Mucosa of gallbladder (tissue), 1 donor: ENCODE data around the gene EXOC6. TPM values are rescaled to one million over a fixed set of nuclear protein-coding genes. Genes with fewer than 3 reads are reported as not detected.

Experiments
- DNase-seq: peaks from one replicate; pipeline ENCODE4 v3.0.0-alpha.2; 2020; ENCODE audit warnings: low spot score
- total RNA-seq: library from RNA; stranded (reverse); gene quantifications from one replicate; pipeline ENCODE4 v1.2.1, GENCODE V29; 2021
- donor health status: DM: no; HTN: no; CAD: no.

The EXOC6 gene, protein sequence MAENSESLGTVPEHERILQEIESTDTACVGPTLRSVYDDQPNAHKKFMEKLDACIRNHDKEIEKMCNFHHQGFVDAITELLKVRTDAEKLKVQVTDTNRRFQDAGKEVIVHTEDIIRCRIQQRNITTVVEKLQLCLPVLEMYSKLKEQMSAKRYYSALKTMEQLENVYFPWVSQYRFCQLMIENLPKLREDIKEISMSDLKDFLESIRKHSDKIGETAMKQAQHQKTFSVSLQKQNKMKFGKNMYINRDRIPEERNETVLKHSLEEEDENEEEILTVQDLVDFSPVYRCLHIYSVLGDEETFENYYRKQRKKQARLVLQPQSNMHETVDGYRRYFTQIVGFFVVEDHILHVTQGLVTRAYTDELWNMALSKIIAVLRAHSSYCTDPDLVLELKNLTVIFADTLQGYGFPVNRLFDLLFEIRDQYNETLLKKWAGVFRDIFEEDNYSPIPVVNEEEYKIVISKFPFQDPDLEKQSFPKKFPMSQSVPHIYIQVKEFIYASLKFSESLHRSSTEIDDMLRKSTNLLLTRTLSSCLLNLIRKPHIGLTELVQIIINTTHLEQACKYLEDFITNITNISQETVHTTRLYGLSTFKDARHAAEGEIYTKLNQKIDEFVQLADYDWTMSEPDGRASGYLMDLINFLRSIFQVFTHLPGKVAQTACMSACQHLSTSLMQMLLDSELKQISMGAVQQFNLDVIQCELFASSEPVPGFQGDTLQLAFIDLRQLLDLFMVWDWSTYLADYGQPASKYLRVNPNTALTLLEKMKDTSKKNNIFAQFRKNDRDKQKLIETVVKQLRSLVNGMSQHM
- 26.0 TPM for total RNA-seq

DNA sequence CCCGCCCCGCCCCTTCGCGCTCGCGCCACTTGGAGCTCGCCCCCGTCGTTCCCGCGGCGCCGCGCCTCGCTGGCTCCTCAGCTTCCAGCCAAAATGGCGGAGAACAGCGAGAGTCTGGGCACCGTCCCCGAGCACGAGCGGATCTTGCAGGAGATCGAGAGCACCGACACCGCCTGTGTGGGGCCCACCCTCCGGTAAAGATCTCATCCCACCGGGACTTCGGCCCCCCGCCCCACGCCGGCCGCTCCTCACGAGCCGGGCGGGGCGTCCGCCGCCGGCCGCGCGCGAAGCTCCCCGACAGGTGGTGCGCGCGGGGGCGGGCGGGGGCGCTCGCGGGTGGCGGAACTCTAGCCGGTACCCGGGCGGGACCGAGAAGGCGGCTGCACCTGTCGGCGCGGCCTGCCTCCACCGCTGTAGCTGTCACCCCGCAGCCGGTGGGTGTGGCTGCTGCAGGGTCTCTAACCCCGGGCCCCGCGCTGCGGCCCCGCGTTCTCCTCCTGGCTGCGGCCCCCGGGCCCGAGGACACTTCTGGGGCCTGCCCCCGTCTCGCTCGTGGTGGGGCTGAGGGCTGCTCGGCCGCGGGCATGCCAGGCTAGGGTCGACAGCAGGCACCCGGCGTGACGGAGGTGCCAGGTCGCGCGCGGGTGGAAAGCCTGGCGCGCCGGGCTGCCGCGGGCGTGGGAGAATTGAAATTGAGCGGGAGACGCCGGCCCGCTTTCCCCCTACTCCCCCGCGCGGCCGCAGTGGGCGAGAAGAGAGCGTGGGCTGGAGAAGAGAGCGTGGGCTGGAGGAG, at the start of gene EXOC6:
EXOC6 (plus strand) TSS at position 80 of the 793 bp plus-strand sequence; CDS start at position 94, 14 bp downstream.
- peak; percentile 82 for DNase-seq

DNA sequence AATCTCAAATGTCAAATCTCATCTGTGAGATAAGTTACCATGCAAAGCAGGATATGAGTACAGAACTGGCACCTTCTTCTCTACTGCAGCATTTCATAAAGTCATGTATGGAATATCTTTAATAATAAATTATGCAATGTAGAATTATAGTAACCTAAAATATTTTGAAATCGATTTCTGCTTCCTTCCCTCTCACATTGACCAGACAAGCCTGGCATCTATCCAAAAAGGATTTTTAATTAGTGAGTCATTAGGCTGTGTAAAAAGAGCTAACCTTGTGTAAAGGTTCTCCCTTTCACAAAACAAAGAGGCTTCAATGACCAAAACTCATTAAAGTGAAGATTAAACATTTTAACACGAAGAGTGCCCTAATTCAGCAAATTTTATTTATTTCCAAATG, 48.8 kb upstream of the EXOC6 start:
- no peak for DNase-seq

DNA sequence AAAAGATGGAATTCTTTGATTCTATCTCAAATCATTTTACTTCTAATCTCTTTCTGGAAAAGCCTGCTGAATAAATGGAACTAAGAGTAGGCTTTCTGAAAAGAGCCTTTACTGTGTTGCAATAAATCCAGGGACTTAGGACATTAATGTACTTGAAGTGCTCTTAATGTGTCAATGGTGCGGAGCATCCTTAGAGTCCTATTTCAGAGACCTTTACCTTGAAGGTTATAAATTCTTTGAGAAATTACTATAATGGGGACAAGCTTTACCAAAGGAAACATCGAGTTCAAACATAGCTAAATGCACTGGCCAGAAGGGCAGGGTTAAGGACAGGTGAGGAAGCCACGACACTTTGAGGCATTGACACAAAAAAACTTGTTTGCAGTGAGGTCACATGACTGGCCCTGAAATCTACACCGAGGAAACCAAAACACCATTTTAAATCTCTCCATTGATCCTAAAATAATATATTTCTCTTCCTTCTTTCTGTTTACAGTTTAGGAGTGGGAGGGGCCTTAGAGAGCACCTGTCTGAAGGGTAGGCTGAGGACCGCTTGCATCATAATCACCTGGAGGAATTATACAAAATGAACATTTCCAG, 48.1 kb upstream of the EXOC6 start:
- DNase-seq = no peak

DNA sequence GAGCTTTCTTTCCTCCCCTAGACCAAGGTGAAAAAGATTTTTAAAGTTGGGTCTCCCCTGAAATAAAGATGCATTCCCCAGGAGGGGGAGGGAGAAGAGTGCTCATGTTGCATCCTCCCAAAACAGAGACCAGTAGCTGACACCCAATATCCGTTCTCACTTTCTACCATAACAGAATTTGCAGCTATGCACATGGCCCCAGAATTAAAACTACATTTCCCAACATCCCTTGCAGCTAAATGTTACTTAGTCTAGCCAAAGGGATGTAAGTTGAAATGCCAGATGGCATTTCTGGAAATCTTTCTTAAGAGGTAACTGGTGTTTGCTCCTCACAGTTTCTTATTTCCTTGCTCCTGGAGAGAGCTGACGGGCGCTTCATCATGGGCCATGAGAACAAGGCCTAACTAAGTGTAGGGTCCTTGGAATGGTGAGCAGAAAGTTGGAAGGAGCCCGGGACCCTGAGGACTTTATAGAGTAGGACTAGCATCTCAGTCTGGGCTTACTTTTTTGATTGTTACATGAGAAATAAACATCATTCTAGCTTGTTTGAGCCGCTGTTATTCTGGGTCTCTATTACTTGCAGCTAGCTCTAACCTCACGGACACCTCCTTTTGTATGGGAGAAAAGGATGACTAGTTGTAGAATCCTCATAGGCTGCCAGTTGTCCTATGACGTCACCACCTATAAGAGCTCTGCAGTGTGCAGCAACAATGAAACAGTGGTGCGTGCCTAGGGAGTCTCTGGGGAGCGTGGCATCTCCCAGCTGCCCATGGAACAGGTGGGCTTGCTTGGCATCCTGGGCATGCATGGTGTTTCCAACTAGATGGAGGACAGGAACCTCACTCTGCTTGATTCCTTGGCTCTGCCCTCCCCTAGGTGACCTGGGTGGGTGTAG, 46.1 kb upstream of the EXOC6 start:
- no peak for DNase-seq

DNA sequence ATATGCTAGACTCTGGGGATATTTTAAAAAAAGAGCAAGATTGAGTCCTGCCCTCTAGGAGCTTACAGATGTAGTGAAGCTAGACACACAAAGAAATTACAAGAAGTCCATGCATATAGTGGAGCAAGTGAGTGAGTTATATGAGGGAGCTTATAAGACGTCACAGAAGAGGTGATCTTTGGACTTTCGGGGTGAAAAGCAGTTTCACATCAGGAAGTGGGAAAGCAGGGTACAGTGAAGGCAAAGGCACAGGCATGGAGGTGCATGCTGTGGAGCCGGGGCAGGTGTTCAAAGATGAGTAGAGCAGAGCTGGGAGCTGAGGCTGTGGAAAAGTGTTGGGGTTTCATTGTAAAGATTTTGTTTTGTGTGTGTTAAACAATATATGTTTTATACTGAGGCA, 38.5 kb upstream of the EXOC6 start:
- peak; percentile 46 for DNase-seq

DNA sequence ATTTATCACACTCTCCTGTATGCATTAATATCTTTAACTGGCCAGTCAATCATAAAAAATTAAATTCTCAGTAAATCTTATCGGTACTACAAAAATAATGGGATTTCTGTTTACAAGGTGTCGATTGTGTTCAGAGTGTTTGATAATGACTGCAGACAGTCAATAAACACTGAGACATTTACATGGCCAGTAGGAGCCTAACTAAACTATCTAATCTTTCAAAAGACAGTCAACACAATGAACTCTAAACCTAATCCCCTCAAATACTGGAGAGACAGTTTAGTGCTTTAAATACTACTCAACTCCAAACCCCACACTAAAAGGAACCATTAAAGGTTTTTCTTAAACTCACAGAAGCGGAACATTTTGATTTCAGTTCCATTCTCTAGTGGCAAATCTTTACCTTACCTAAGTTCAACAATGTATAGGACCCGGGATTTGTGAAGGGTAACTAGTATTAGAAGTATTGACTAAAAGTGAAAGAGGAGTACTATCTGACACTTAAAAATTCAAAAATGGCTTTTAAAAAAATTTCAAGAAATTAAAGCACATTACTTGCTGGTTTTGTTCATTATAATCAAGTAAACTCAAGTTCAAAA, 37.3 kb upstream of the EXOC6 start:
- no peak for DNase-seq

DNA sequence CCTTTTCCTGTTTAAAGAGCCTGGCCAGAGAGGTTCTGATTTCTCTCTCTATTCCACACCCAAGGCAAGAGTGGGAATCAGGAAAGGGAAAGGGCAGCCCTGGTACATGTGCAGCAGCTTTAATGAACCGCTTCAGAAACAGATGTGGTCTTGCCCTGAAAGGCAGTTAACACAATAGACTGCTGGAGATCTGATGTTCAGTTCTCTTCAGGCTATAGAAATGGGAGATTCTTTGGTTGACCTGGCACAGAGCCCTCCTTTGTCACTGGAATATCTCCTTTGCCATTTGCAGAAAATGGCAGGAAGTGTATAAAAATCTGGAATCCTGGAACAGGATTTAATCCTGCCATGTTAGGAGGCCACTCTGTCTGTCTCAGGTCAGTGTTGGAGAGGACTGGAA, 36.3 kb upstream of the EXOC6 start:
- DNase-seq = no peak

DNA sequence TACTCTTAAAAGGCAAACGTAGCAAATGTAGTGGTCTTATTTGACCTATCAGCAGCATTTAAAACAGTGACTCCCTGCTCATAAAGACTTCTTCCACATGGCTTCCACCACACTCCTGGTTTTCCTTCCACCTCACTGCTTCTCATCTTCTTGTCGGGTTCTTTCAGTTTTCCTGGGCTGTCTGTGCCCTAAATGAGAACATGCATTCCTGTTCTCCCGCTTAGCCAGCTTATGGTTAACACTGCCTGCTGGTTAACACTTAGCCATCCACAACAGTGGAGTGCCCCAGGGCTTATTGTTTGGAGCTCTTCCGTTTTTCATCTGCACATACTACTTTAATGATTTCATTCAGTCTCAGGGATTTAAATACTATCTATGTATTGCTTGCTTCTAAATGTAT, 34.3 kb upstream of the EXOC6 start:
- DNase-seq = no peak

DNA sequence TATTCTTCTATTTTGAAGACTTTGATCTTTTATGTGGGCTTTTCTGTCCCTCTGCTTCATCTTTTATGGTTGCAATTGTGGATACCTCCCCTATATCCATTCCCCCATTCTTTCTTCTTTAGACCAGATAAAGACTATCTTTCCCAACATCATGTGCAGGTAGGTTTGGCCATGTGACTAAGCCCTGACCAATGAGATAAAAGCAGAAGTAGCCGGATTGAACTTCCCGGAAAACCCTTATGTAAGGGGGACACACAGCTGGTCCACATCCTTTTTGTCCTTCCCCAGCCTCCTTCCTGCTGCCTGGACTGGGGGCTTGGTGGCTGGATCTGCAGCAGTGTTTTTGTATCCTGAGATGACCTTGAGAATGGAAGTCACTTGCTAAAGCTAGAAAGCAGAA, 33.5 kb upstream of the EXOC6 start:
- DNase-seq = no peak

DNA sequence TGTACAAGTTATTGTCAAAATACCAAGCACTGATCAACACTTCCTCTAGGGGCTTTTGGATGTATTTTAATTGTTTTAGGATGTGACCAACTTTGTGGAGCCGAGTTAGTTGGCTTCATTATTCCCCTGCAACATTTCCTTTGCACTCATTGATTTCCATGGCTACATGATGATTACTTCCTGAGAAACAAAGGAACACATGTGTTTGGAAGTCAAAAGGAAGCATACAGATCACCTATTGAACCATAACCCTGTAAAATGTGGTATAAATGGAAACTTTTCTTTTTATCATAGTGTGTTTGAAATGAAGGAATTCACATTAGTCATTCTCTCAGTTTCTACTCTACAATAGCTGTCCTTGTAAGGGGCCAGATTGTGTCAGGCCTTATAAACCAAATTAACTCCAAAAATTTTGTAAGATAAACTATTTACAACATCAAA, 32.2 kb upstream of the EXOC6 start:
- no peak for DNase-seq

DNA sequence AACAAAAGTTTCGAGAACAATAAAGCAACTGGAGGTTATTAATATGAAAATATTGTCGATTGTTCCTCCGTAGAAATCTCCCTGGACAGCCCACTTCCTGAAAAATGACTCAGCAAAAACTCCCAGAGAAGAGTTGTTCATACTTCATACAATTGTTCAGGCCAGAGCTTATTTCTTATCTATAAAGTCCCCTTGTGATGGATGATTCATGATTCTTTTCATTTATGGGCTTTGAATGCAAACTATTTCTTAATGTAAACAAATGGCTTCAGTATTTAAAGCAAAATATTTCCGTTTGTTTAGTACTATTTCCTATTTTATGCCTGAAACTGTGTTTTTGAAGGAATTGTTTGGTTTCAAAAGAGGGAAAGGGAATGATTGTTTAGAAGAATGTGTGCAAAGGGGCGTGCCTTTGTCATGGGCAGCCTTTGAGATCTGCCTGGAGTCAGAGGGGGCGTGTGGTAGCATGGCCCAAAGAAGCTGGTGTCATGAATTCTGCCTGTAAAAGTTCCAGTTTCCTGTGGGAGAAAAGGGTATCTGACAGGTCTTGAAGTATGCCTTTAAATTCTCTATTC, 26.2 kb upstream of the EXOC6 start:
- DNase-seq = peak; percentile 35

DNA sequence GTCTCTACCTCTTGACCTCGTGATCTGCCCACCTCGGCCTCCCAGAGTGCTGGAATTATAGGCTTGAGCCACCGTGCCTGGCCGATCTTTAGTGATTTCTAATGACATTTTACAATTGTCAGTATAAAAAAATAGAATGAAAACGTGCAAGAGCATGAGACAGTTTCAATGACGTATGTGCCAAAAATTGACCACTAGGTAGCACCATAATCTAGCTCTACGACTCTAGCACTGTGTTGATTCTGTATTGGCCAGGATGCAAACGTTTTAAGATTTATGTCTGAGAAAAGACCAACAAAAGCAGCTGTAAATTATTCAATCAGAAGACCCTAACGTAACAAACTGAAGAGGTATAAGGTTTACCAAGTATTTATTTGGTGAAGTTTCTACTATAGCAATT, 25.4 kb upstream of the EXOC6 start:
- DNase-seq = no peak

DNA sequence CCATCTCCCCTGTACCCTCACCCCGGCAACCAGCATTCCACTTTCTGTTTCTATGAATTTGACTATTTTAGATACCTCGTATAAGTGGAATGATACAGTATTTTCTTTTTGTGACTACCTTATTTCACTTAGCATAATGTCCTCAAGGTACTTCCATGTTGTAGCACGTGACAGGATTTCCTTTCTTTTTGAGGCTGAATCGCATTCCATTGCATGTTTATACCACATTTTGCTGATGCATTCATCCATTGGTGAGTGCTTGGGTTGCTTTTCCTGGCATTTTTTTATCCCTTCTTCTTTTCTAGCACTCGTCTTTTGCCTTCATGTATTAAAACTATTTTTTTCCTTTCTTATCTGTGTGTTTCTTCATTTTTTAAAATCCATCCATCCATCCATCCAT, 22.3 kb upstream of the EXOC6 start:
- DNase-seq = no peak

DNA sequence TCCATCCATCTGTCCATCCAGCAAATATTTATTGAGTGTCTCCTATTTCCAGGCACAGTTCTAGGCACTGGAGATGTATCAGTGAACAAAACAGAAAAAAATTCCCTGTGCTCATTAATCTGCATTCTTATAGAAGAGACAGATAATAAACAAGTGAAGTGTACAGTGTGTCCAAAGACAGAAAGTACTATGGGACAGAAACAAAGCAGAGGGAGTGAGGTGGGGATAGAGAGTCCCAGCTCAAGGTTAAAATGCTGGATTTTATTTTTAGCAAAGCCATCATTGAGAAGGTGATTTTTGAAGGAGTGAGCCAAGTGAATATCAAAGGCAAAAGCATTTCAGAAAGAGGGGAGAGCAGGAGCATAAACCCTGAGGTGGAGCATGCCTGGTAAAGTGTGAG, 21.8 kb upstream of the EXOC6 start:
- DNase-seq = no peak

DNA sequence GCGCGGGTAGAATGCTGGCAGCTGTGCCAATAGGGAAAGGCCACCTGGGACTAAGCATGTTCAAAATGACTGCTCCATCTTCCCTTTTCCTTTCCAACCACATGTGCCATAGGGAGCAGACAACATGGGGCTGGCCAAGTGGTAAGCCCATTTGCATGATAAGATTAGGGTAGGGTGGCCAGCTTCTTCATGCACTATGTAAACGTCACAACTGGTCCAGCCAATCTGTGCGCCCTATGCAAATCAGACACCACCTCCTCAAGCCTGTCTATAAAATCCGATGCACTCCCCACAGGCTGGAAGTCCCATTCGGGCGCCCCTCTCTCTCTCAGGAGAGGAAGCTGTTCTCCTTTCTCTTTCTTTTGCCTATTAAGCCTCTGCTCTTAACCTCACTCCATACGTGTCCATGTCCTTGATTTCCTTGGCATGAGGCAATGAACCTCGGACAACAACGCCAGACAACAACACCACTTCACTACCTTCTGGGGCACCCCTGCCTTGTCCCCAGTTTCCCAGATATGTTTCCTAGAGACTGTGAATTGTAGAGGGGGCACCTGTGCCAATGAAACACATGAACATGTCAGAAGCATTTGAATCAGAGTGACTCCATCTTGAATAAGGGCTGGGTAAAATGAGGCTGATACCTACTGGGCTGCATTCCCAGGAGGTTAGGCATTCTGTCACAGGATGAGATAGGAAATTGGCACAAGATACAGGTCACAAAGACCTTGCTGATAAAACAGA, 19.1 kb upstream of the EXOC6 start:
- DNase-seq = no peak

DNA sequence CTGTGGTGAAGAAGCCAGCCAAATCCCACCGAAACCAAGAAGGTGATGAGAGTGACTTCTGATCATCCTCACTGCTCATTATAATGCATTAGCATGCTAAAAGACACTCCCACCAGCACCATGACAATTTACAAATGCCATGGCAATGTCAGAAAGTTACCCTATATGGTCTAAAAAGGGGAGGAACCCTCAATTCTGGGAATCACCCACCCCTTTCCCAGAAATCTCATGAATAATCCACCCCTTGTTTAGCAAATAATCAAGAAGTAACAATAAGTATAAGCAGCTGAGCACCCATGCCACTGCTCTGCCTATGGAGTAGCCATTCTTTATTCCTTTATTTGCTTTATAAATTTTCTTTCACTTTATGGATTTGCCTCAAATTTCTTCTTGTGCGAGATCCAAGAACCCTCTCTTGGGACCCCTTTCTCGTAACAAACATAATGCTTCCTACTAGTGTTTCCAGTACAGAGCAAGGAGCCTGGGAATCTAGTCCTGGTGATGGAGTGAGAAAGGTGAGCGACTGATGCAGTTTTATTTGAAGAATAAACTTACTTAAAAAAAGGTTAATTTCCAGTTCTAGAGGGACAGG, 18.4 kb upstream of the EXOC6 start:
- DNase-seq = no peak

DNA sequence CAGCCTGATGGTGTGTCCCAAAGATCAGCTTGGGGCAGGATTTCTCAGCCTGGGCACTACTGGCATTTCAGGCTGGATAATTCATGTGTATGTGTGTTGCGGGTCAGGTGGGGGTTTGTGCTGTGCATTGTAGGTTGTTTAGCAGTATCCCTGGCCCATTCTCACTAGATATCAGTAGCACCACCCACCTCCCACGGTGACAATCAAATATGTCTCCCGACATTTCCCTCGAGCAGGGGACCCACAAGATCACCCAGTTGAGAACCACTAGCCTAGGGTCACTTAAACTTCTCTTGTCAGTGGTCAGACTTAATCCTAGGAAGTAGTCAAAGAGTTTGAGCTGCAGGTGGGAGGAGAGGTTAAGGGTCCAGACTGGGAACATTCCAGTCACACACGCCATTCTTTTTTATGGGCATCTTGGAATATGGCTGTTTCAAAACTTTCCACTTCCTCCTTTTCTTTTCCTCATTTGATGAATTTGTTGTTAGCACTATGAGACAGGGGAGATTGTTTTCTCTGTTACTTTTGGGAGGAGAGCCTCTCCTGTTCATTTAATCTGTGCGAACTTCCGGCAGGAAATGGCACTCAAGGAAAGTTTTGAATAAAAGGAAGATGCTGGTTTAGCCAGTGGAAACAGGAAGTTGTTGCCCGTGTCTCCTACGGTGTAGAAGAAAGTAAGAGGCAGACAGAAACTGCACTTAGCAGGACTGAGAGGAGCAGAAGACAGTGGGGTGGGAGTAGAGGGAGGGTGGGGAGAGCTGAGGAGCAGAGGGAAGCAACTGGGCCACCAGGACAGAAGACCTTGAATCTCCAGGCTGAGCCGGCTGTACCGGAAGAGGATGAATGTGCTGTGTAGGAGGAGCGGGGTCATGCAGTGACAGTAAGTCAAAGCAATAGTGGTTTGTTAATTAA, 17.6 kb upstream of the EXOC6 start:
- DNase-seq = no peak

DNA sequence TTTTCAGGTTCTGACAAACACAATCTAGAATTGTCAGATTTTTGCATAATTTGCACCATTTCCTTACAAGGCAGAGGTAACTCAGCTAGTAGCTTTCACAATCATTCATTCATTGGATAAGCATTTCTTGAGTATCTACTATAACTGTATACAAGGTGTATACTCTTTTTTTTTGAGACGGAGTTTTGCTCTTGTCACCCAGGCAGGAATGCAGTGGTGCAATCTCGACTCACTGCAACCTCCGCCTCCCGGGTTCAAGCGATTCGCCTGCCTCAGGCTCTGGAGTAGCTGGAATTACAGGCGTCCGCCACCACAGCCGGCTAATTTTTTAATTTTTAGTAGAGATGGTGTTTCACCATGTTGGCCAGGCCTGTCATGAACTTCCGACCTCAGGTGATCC, 16.2 kb upstream of the EXOC6 start:
- no peak for DNase-seq
